Caco-2 (cell line): ENCODE data around the gene SKP2. TPM values are rescaled to one million over a fixed set of nuclear protein-coding genes. Genes with fewer than 3 reads are reported as not detected.
"Not testable (repeated sequence)": the region's sequence is repeated elsewhere in the genome, so short reads cannot be mapped to it uniquely, and the experiment has no call there.

Source experiments
- BruUV-seq: library from RNA; stranded (reverse); fragments of 400-500 nt; replicated peaks from 2 replicates; lab custom pipeline; 2021; lab: Mats Ljungman, UMichigan
- CTCF ChIA-PET: fragments of 300-600 bp; sonication (Branson Sonifier 250); formaldehyde crosslinking; loops from one replicate; lab custom pipeline; 2022; ENCODE audit warnings: antibody characterized with exemption; lab: Charles Lee
- POLR2A ChIA-PET: fragments of 300-600 bp; sonication (Branson Sonifier 250); formaldehyde crosslinking; loops from one replicate; lab custom pipeline; 2022; ENCODE audit warnings: antibody characterized with exemption; lab: Charles Lee
- DNase-seq, 2 experiments: peaks; one replicate each; pipeline versions ENCODE4 v3.0.0 to v3.0.0-alpha.2; 2020 to 2022
- H3K27me3 ChIP-seq: replicated peaks from 2 replicates; pipeline ENCODE4 v1.6.0; 2011; ENCODE audit warnings: low read length; ENCODE audit not compliant: control insufficient read depth, insufficient read depth
- H3K36me3 ChIP-seq: 2 replicates; pipeline ENCODE4 v1.5.1; 2011; ENCODE audit warnings: low read length; ENCODE audit not compliant: control insufficient read depth, insufficient read depth
- H3K4me1 ChIP-seq: fragments of 250-450 bp; sonication (Bioruptor Pico); 2 replicates; pipeline ENCODE4 v1.5.1; 2020; ENCODE audit warnings: mild to moderate bottlenecking
- H3K4me3 ChIP-seq: 2 replicates; pipeline ENCODE4 v1.5.1; 2011; ENCODE audit warnings: low read depth, mild to moderate bottlenecking, control low read depth, low read length
- H3K9me3 ChIP-seq: fragments of 250-450 bp; sonication (Bioruptor Pico); 2 replicates; pipeline ENCODE4 v1.5.1; 2020; ENCODE audit warnings: mild to moderate bottlenecking, moderate library complexity
- H3K27ac Mint-ChIP-seq: one replicate; pipeline ENCODE4 v1.8.0; 2022; ENCODE audit warnings: mixed read lengths; ENCODE audit not compliant: unreplicated experiment
- H3K27me3 Mint-ChIP-seq: one replicate; pipeline ENCODE4 v1.8.0; 2022; ENCODE audit warnings: mixed read lengths; ENCODE audit not compliant: insufficient read depth, unreplicated experiment
- H3K36me3 Mint-ChIP-seq: one replicate; pipeline ENCODE4 v1.8.0; 2022; ENCODE audit warnings: mild to moderate bottlenecking, mixed read lengths; ENCODE audit not compliant: insufficient read depth, unreplicated experiment
- H3K4me1 Mint-ChIP-seq: one replicate; pipeline ENCODE4 v1.8.0; 2022; ENCODE audit warnings: low read depth, mixed read lengths; ENCODE audit not compliant: unreplicated experiment
- H3K4me3 Mint-ChIP-seq: one replicate; pipeline ENCODE4 v1.8.0; 2022; ENCODE audit warnings: mild to moderate bottlenecking, moderate library complexity, mixed read lengths; ENCODE audit not compliant: unreplicated experiment
- H3K9me3 Mint-ChIP-seq: one replicate; pipeline ENCODE4 v1.8.0; 2022; ENCODE audit warnings: mixed read lengths; ENCODE audit not compliant: unreplicated experiment
- intact Hi-C: fragments of 100-400 bp; cut with micrococcal nuclease; formaldehyde crosslinking; loops from one replicate; pipeline ENCODE4 v1.10.0; 2022; ENCODE audit not compliant: unreplicated experiment
- total RNA-seq: library from RNA; stranded (reverse); gene quantifications from 2 replicates; pipeline ENCODE4 v1.2.3, GENCODE V29; 2022
- TF ChIP-seq, protein P1 (sequence below), 2 experiments: fragments of 200-600 bp in 1 of 2; IDR thresholded peaks; 1 replicate in 1 of 2; 2 replicates in 1 of 2; pipeline versions ENCODE4 v1.5.1 to v1.8.0; 2011 to 2022; ENCODE audit warnings: antibody characterized with exemption in 1 of 2, control low read depth in 1 of 2, inconsistent platforms in 1 of 2, low read depth in 1 of 2, low read length in 1 of 2, mild to moderate bottlenecking in 1 of 2, moderate library complexity in 1 of 2; ENCODE audit not compliant: insufficient read depth in 1 of 2, severe bottlenecking in 1 of 2, unreplicated experiment in 1 of 2

Gene SKP2
- total RNA-seq, 1 experiment from 2014 or later = 230 TPM

- intact Hi-C loops = loop anchor here (2.0 kb wide), 1 partner anchor 24 kb away; no protein-coding TSS in a partner anchor
Observed at GRCh38 chr5:36180556-36181350, 28.8 kb downstream of the SKP2 start.

GRCh38 chr5:36181774-36182173 is 29.9 kb downstream of the SKP2 start:
- H3K4me1 Mint-ChIP-seq = peaks cover 29% of the 10 kb centered on the region
- ChIA-PET CTCF (no interaction called here), POLR2A (no interaction called here)
- Histone ChIP-seq H3K36me3 (no peaks in the 10 kb centered on the region), H3K4me1 (peaks cover 27% of the 10 kb centered on the region), H3K27me3 (no peaks in the 10 kb centered on the region), H3K9me3 (peaks cover 4% of the 10 kb centered on the region; the same call in 1 of the 2 replicates), H3K4me3 (no peak overlapping the region)
- BruUV-seq = no TSS peak
- H3K9me3 Mint-ChIP-seq = peaks cover 12% of the 10 kb centered on the region
- intact Hi-C loops = loop anchor here (2.0 kb wide), 1 partner anchor 25 kb away; no protein-coding TSS in a partner anchor
- H3K4me3 Mint-ChIP-seq = no peak overlapping the region
- no peak for DNase-seq
- H3K27me3 Mint-ChIP-seq = no peaks in the 10 kb centered on the region
- peaks cover 95% of the 10 kb centered on the region for H3K36me3 Mint-ChIP-seq
- H3K27ac Mint-ChIP-seq = no peak overlapping the region
- TF ChIP-seq, protein P1, sequence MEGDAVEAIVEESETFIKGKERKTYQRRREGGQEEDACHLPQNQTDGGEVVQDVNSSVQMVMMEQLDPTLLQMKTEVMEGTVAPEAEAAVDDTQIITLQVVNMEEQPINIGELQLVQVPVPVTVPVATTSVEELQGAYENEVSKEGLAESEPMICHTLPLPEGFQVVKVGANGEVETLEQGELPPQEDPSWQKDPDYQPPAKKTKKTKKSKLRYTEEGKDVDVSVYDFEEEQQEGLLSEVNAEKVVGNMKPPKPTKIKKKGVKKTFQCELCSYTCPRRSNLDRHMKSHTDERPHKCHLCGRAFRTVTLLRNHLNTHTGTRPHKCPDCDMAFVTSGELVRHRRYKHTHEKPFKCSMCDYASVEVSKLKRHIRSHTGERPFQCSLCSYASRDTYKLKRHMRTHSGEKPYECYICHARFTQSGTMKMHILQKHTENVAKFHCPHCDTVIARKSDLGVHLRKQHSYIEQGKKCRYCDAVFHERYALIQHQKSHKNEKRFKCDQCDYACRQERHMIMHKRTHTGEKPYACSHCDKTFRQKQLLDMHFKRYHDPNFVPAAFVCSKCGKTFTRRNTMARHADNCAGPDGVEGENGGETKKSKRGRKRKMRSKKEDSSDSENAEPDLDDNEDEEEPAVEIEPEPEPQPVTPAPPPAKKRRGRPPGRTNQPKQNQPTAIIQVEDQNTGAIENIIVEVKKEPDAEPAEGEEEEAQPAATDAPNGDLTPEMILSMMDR (IDR thresholded peaks at IDR 0.05; ENCODE audit: insufficient read depth in 1 of 2, low read depth in 1 of 2, low read length in 1 of 2, severe bottlenecking in 1 of 2, unreplicated experiment in 1 of 2) = no peak

More at GRCh38 chr5:36180556-36181350, 28.8 kb downstream of the SKP2 start:
- ChIA-PET CTCF (interaction anchor here (0.9 to 1.7 kb wide), 3 partner anchors 19 to 102 kb away, joined by 3 to 5 read pairs (median 4); partner anchors contain the start of gene NADK2), POLR2A (no interaction called here)
- no TSS peak for BruUV-seq
- TF ChIP-seq, protein P1 (IDR thresholded peaks at IDR 0.05; ENCODE audit: insufficient read depth in 1 of 2, low read depth in 1 of 2, low read length in 1 of 2, severe bottlenecking in 1 of 2, unreplicated experiment in 1 of 2) = no peak
- Histone ChIP-seq H3K4me3 (no peak overlapping the region), H3K9me3 (peaks cover 4% of the 10 kb centered on the region; the same call in 1 of the 2 replicates), H3K27me3 (no peaks in the 10 kb centered on the region), H3K4me1 (peaks cover 27% of the 10 kb centered on the region), H3K36me3 (no peaks in the 10 kb centered on the region)
- peak in 1 of 2 experiments; percentile 48 for DNase-seq
- H3K4me3 Mint-ChIP-seq = peak overlapping the region; percentile 41
- peaks cover 2% of the 10 kb centered on the region for H3K9me3 Mint-ChIP-seq
- H3K27ac Mint-ChIP-seq = peak overlapping the region; percentile 50
- peaks cover 29% of the 10 kb centered on the region for H3K4me1 Mint-ChIP-seq
- H3K27me3 Mint-ChIP-seq = no peaks in the 10 kb centered on the region
- peaks cover 93% of the 10 kb centered on the region for H3K36me3 Mint-ChIP-seq

- H3K4me3 Mint-ChIP-seq, POLR2A ChIA-PET, H3K27ac Mint-ChIP-seq, H3K27me3 ChIP-seq, DNase-seq, intact Hi-C loops, H3K36me3 ChIP-seq, BruUV-seq, H3K27me3 Mint-ChIP-seq, CTCF ChIA-PET, H3K9me3 ChIP-seq, H3K4me3 ChIP-seq: not testable (repeated sequence)
- peaks cover 97% of the 10 kb centered on the region for H3K36me3 Mint-ChIP-seq
- peaks cover 27% of the 10 kb centered on the region for H3K4me1 Mint-ChIP-seq
- peaks cover 32% of the 10 kb centered on the region for H3K9me3 Mint-ChIP-seq
- H3K4me1 ChIP-seq = peaks cover 17% of the 10 kb centered on the region
Observed at GRCh38 chr5:36184408-36184807, 32.5 kb downstream of the SKP2 start.
